Activated T-helper 2 cell treated with anti-CD3 and anti-CD28 coated beads, Interferon-gamma antibody, Interleukin-2, Interleukin-4, amounts not matched to agents 10 μg/mL and 5 μg/mL and 100 μg/mL, durations not matched to agents 14 hours and 24 hours and 36 hours (primary cell): ENCODE data around the gene CCDC182. TPM values are rescaled to one million over a fixed set of nuclear protein-coding genes. Genes with fewer than 3 reads are reported as not detected.

Experiments
- DNase-seq: peaks from one replicate; pipeline ENCODE4 v3.0.0; 2021; ENCODE audit warnings: low spot score
- H3K27ac Mint-ChIP-seq: one replicate; pipeline ENCODE4 v1.8.0; 2021; ENCODE audit warnings: mixed read lengths
- H3K27me3 Mint-ChIP-seq: one replicate; pipeline ENCODE4 v1.8.0; 2021; ENCODE audit warnings: low read depth, mixed read lengths
- H3K36me3 Mint-ChIP-seq: one replicate; pipeline ENCODE4 v1.8.0; 2021; ENCODE audit warnings: low read depth, mixed read lengths
- H3K4me1 Mint-ChIP-seq: one replicate; pipeline ENCODE4 v1.8.0; 2021; ENCODE audit warnings: low read depth, mixed read lengths
- H3K4me3 Mint-ChIP-seq: one replicate; pipeline ENCODE4 v1.8.0; 2021; ENCODE audit warnings: low read depth, mild to moderate bottlenecking, moderate library complexity, mixed read lengths
- H3K9me3 Mint-ChIP-seq: one replicate; pipeline ENCODE4 v1.8.0; 2021; ENCODE audit warnings: mixed read lengths
- intact Hi-C: fragments of 100-400 bp; cut with micrococcal nuclease; formaldehyde crosslinking; loops from one replicate; pipeline ENCODE4 v1.15.1; 2023
- total RNA-seq: library from RNA; stranded (reverse); gene quantifications from 2 replicates; pipeline ENCODE4 v1.2.3, GENCODE V29; 2022

Gene CCDC182
- total RNA-seq, 1 donor from 2014 or later, result not detected

GRCh38 chr17:57735230-57735629 is 9.9 kb downstream of the CCDC182 start:
- Mint-ChIP-seq H3K27me3 (peaks cover 31% of the 10 kb centered on the region), H3K27ac (no peak overlapping the region), H3K4me3 (no peak overlapping the region), H3K4me1 (peaks cover 4% of the 10 kb centered on the region), H3K36me3 (no peaks in the 10 kb centered on the region), H3K9me3 (no peaks in the 10 kb centered on the region)
- intact Hi-C loops, result no loop called here
- DNase-seq, result no peak

GRCh38 chr17:57733085-57733484 is 12.0 kb downstream of the CCDC182 start:
- Mint-ChIP-seq H3K4me3 (no peak overlapping the region), H3K9me3 (no peaks in the 10 kb centered on the region), H3K27ac (no peak overlapping the region), H3K36me3 (no peaks in the 10 kb centered on the region), H3K27me3 (peaks cover 26% of the 10 kb centered on the region), H3K4me1 (no peaks in the 10 kb centered on the region)
- no peak for DNase-seq
- intact Hi-C loops, result no loop called here

GRCh38 chr17:57732062-57732461 is 13.0 kb downstream of the CCDC182 start:
- Mint-ChIP-seq H3K27me3 (peaks cover 26% of the 10 kb centered on the region), H3K9me3 (no peaks in the 10 kb centered on the region), H3K27ac (no peak overlapping the region), H3K4me3 (no peak overlapping the region), H3K4me1 (no peaks in the 10 kb centered on the region), H3K36me3 (no peaks in the 10 kb centered on the region)
- no peak for DNase-seq
- intact Hi-C loops, result no loop called here

GRCh38 chr17:57730026-57730701 is 14.9 kb downstream of the CCDC182 start:
- Mint-ChIP-seq H3K27me3 (peaks cover 26% of the 10 kb centered on the region), H3K9me3 (no peaks in the 10 kb centered on the region), H3K4me3 (no peak overlapping the region), H3K36me3 (no peaks in the 10 kb centered on the region), H3K4me1 (no peaks in the 10 kb centered on the region), H3K27ac (no peak overlapping the region)
- intact Hi-C loops, result no loop called here
- DNase-seq, result no peak

GRCh38 chr17:57727630-57728175 is 17.4 kb downstream of the CCDC182 start:
- no peak overlapping the region for H3K27ac Mint-ChIP-seq
- intact Hi-C loops, result no loop called here
- H3K36me3 Mint-ChIP-seq, result no peaks in the 10 kb centered on the region
- H3K4me3 Mint-ChIP-seq, result no peak overlapping the region
- H3K27me3 Mint-ChIP-seq, result peaks cover 17% of the 10 kb centered on the region
- no peak for DNase-seq
- no peaks in the 10 kb centered on the region for H3K4me1 Mint-ChIP-seq
- no peaks in the 10 kb centered on the region for H3K9me3 Mint-ChIP-seq

GRCh38 chr17:57726838-57727237 is 18.3 kb downstream of the CCDC182 start:
- no peak overlapping the region for H3K4me3 Mint-ChIP-seq
- no peaks in the 10 kb centered on the region for H3K9me3 Mint-ChIP-seq
- intact Hi-C loops, result no loop called here
- H3K27ac Mint-ChIP-seq, result no peak overlapping the region
- DNase-seq, result no peak
- H3K27me3 Mint-ChIP-seq, result peaks cover 14% of the 10 kb centered on the region
- H3K36me3 Mint-ChIP-seq, result no peaks in the 10 kb centered on the region
- no peaks in the 10 kb centered on the region for H3K4me1 Mint-ChIP-seq

- Mint-ChIP-seq H3K4me3 (no peak overlapping the region), H3K27me3 (peaks cover 9% of the 10 kb centered on the region), H3K27ac (no peak overlapping the region), H3K9me3 (no peaks in the 10 kb centered on the region), H3K36me3 (no peaks in the 10 kb centered on the region), H3K4me1 (no peaks in the 10 kb centered on the region)
- intact Hi-C loops, result no loop called here
- no peak for DNase-seq
These were observed 18.8 kb downstream of the CCDC182 start for GRCh38 chr17:57726213-57726790.

GRCh38 chr17:57724729-57725125 is 20.4 kb downstream of the CCDC182 start:
- Mint-ChIP-seq H3K27ac (no peak overlapping the region), H3K4me1 (no peaks in the 10 kb centered on the region), H3K36me3 (no peaks in the 10 kb centered on the region), H3K4me3 (no peak overlapping the region), H3K9me3 (no peaks in the 10 kb centered on the region), H3K27me3 (peaks cover 6% of the 10 kb centered on the region)
- DNase-seq, result no peak
- intact Hi-C loops, result no loop called here

- H3K4me1 Mint-ChIP-seq, result no peaks in the 10 kb centered on the region
- no peak overlapping the region for H3K4me3 Mint-ChIP-seq
- H3K9me3 Mint-ChIP-seq, result no peaks in the 10 kb centered on the region
- no peak for DNase-seq
- intact Hi-C loops, result no loop called here
- no peak overlapping the region for H3K27ac Mint-ChIP-seq
- H3K36me3 Mint-ChIP-seq, result no peaks in the 10 kb centered on the region
- H3K27me3 Mint-ChIP-seq, result peaks cover 5% of the 10 kb centered on the region
These were observed 20.9 kb downstream of the CCDC182 start for GRCh38 chr17:57724026-57724728.

GRCh38 chr17:57723427-57724025 is 21.6 kb downstream of the CCDC182 start:
- no peak overlapping the region for H3K27ac Mint-ChIP-seq
- H3K4me3 Mint-ChIP-seq, result no peak overlapping the region
- H3K4me1 Mint-ChIP-seq, result no peaks in the 10 kb centered on the region
- intact Hi-C loops, result no loop called here
- H3K36me3 Mint-ChIP-seq, result no peaks in the 10 kb centered on the region
- no peak for DNase-seq
- peaks cover 3% of the 10 kb centered on the region for H3K27me3 Mint-ChIP-seq
- H3K9me3 Mint-ChIP-seq, result no peaks in the 10 kb centered on the region

GRCh38 chr17:57722704-57723043 is 22.4 kb downstream of the CCDC182 start:
- Mint-ChIP-seq H3K36me3 (no peaks in the 10 kb centered on the region), H3K4me3 (no peak overlapping the region), H3K27me3 (peaks cover 6% of the 10 kb centered on the region), H3K9me3 (no peaks in the 10 kb centered on the region), H3K4me1 (no peaks in the 10 kb centered on the region), H3K27ac (no peak overlapping the region)
- intact Hi-C loops, result no loop called here
- no peak for DNase-seq

- DNase-seq, result no peak
- Mint-ChIP-seq H3K4me1 (no peaks in the 10 kb centered on the region), H3K27me3 (peaks cover 11% of the 10 kb centered on the region), H3K27ac (no peak overlapping the region), H3K36me3 (no peaks in the 10 kb centered on the region), H3K9me3 (no peaks in the 10 kb centered on the region), H3K4me3 (no peak overlapping the region)
- intact Hi-C loops, result no loop called here
These were observed 23.0 kb downstream of the CCDC182 start for GRCh38 chr17:57721967-57722703.
